Activated naive CD8-positive, alpha-beta T cell treated with anti-CD3 and anti-CD28 coated beads, Interleukin-2, amount 50 U/mL, for 24 hours (primary cell): ENCODE measurements around the gene SORCS2.

Source experiments
- ATAC-seq: fragments of 150-1000 bp; cut with Tn5 transposase; one replicate; pipeline ENCODE4 v1.10.0; 2021
- DNase-seq: peaks from one replicate; pipeline ENCODE4 v3.0.0; 2021
- H3K27ac Mint-ChIP-seq: one replicate; pipeline ENCODE4 v1.8.0; 2021; ENCODE audit warnings: mild to moderate bottlenecking, mixed read lengths
- H3K27me3 Mint-ChIP-seq: one replicate; pipeline ENCODE4 v1.8.0; 2021; ENCODE audit warnings: mixed read lengths
- H3K36me3 Mint-ChIP-seq: one replicate; pipeline ENCODE4 v1.8.0; 2021; ENCODE audit warnings: low read depth, mixed read lengths
- H3K4me1 Mint-ChIP-seq: one replicate; pipeline ENCODE4 v1.8.0; 2021; ENCODE audit warnings: mixed read lengths
- H3K4me3 Mint-ChIP-seq: one replicate; pipeline ENCODE4 v1.8.0; 2021; ENCODE audit warnings: mild to moderate bottlenecking, moderate library complexity, mixed read lengths
- H3K9me3 Mint-ChIP-seq: one replicate; pipeline ENCODE4 v1.8.0; 2021; ENCODE audit warnings: mixed read lengths

SORCS2 gene

GRCh38 chr4:7486101-7486500, 293.8 kb downstream of the SORCS2 start:
- Mint-ChIP-seq H3K4me1 (no peaks in the 10 kb centered on the region), H3K27me3 (peaks cover 2% of the 10 kb centered on the region), H3K4me3 (no peak overlapping the region), H3K27ac (no peak overlapping the region), H3K9me3 (no peaks in the 10 kb centered on the region), H3K36me3 (no peaks in the 10 kb centered on the region)
- no peak for DNase-seq
- no peak for ATAC-seq

GRCh38 chr4:7487502-7487901, 295.2 kb downstream of the SORCS2 start:
- H3K4me3 Mint-ChIP-seq, result no peak overlapping the region
- H3K4me1 Mint-ChIP-seq, result no peaks in the 10 kb centered on the region
- no peaks in the 10 kb centered on the region for H3K9me3 Mint-ChIP-seq
- no peaks in the 10 kb centered on the region for H3K36me3 Mint-ChIP-seq
- H3K27ac Mint-ChIP-seq, result no peak overlapping the region
- DNase-seq (no peak), ATAC-seq (no peak)
- peaks cover 2% of the 10 kb centered on the region for H3K27me3 Mint-ChIP-seq

GRCh38 chr4:7487998-7488671, 295.8 kb downstream of the SORCS2 start:
- Mint-ChIP-seq H3K4me3 (no peak overlapping the region), H3K36me3 (no peaks in the 10 kb centered on the region), H3K4me1 (no peaks in the 10 kb centered on the region), H3K9me3 (no peaks in the 10 kb centered on the region), H3K27me3 (peaks cover 2% of the 10 kb centered on the region), H3K27ac (no peak overlapping the region)
- ATAC-seq (no peak), DNase-seq (no peak)

GRCh38 chr4:7491915-7492314, 299.6 kb downstream of the SORCS2 start:
- Mint-ChIP-seq H3K9me3 (no peaks in the 10 kb centered on the region), H3K4me3 (no peak overlapping the region), H3K4me1 (no peaks in the 10 kb centered on the region), H3K27ac (no peak overlapping the region), H3K36me3 (no peaks in the 10 kb centered on the region), H3K27me3 (peaks cover 2% of the 10 kb centered on the region)
- DNase-seq, result no peak
- ATAC-seq, result no peak

DNA sequence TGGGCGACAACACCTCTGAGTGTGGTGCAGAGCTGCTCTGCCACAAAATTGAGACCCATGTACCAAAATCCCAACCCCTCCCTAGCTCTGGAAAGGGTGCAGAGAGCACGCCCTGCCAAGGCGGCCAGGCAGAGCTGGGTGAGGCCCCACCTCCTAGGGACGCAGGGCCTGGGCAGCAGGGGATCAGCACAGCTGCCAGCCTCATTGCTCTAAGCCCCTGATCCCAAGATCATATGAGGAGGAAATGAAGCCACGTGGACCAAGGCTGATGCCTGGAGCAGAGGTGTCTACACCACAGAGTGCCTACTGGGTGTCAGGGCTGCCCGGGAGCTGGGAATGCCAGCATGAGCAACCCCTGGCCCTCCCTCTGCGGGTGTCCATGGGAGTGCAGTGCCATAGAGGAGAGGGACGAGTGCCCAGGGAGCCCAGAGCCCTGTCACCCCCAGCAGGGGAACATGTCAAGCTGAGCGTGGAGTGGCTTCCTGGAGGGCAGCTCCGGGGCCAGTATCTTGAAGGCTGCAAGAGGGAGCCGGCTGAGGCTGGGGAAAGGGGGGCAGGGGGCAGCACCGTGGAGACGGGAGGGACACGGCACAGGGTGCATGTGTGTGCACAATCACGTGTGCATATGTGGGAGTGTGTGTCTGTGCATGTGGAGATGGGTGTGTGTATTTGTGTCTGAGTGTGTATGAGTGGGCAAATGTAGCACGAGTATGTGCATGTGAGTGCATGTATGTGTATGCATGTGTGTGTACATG, 306.3 kb downstream of the SORCS2 start:
- no peak for ATAC-seq
- Mint-ChIP-seq H3K27ac (no peak overlapping the region), H3K4me1 (no peaks in the 10 kb centered on the region), H3K9me3 (no peaks in the 10 kb centered on the region), H3K36me3 (no peaks in the 10 kb centered on the region), H3K4me3 (no peak overlapping the region), H3K27me3 (peaks cover 4% of the 10 kb centered on the region)
- no peak for DNase-seq

DNA sequence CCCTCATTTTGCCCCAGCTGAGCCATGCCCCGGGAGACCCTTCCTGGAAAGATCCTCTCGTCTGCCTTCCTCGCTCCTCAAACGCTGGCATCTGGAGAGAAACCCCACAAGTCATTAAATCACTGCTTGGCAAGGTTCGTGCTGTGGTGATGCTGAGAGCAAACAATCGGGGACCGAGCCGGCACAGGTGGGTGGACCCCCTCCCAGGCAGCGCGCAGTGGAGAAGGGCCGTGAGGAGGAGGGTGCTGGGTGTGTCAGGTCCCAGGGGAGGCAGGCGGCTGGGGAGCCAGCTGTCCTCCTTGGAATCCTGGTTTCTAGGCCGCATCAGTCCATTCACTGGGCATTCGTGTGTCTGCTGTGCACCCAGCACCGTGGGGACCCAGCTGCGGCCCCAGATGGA, 307.3 kb downstream of the SORCS2 start:
- Mint-ChIP-seq H3K36me3 (no peaks in the 10 kb centered on the region), H3K4me3 (no peak overlapping the region), H3K27ac (no peak overlapping the region), H3K27me3 (peaks cover 4% of the 10 kb centered on the region), H3K4me1 (no peaks in the 10 kb centered on the region), H3K9me3 (no peaks in the 10 kb centered on the region)
- ATAC-seq, result no peak
- DNase-seq, result no peak

- ATAC-seq (no peak), DNase-seq (no peak)
- Mint-ChIP-seq H3K4me3 (no peak overlapping the region), H3K27ac (no peak overlapping the region), H3K27me3 (peaks cover 4% of the 10 kb centered on the region), H3K36me3 (no peaks in the 10 kb centered on the region), H3K4me1 (no peaks in the 10 kb centered on the region), H3K9me3 (no peaks in the 10 kb centered on the region)
These were observed 308.1 kb downstream of the SORCS2 start for GRCh38 chr4:7500404-7500803.

DNA sequence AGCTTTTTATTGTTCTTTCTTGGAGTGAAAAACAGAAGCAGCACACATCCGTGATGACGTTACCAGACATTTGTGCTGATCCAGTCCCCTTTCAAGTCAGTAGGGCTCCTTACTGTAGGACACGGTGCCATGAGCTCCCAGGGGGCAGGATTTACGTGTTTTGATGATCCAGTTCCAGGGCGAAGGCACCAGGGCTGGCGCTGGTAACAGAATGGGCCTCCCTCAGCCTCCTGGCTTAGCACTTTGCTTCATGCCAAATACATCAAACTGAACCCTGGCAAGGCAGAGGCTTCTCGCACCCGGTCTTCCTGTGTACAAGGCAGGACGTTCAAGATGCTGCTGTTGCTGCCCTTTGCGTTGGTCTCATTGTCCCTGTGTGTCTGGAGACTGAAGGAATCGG, 309.0 kb downstream of the SORCS2 start:
- Mint-ChIP-seq H3K9me3 (no peaks in the 10 kb centered on the region), H3K27ac (no peak overlapping the region), H3K36me3 (no peaks in the 10 kb centered on the region), H3K4me1 (no peaks in the 10 kb centered on the region), H3K4me3 (no peak overlapping the region), H3K27me3 (peaks cover 4% of the 10 kb centered on the region)
- ATAC-seq (no peak), DNase-seq (no peak)

GRCh38 chr4:7501873-7502272, 309.5 kb downstream of the SORCS2 start:
- Mint-ChIP-seq H3K36me3 (no peaks in the 10 kb centered on the region), H3K4me1 (no peaks in the 10 kb centered on the region), H3K27ac (no peak overlapping the region), H3K27me3 (peaks cover 6% of the 10 kb centered on the region), H3K9me3 (no peaks in the 10 kb centered on the region), H3K4me3 (no peak overlapping the region)
- ATAC-seq (no peak), DNase-seq (no peak)

DNA sequence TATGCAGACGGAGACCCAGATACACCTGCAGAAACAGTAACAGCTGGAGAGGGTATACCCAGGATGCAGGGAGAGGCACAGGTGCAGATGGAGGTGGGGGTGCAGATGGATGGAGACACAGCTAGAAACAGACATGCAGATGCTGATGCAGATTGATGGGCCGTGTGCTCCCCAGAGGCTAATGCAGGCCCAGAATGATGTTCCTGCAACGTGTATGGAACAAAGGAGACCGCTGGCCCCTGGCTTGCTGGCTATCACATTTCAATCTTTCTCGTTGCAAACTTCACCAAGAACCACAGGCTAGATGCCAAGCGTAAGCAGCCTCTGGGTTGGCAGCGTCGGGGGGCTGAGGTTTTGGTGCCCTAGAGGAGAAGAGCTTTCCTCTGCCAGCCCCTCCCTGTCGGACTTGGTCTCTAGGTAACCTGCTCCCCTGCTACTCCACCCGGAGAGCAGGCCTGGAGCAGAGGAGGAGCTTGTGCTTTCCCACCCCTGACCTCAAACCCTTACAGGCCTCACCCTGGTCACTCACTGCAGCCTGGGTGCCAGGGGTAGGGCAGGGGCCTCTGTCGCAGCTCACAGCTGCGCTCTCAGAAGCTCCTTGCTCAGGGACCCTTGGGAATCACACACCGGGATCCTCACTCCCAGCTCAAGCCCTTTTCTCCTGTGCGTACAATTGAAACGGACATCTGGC, 311.4 kb downstream of the SORCS2 start:
- Mint-ChIP-seq H3K9me3 (no peaks in the 10 kb centered on the region), H3K36me3 (no peaks in the 10 kb centered on the region), H3K4me3 (no peak overlapping the region), H3K27ac (no peak overlapping the region), H3K4me1 (no peaks in the 10 kb centered on the region), H3K27me3 (peaks cover 12% of the 10 kb centered on the region)
- ATAC-seq (no peak), DNase-seq (no peak)

DNA sequence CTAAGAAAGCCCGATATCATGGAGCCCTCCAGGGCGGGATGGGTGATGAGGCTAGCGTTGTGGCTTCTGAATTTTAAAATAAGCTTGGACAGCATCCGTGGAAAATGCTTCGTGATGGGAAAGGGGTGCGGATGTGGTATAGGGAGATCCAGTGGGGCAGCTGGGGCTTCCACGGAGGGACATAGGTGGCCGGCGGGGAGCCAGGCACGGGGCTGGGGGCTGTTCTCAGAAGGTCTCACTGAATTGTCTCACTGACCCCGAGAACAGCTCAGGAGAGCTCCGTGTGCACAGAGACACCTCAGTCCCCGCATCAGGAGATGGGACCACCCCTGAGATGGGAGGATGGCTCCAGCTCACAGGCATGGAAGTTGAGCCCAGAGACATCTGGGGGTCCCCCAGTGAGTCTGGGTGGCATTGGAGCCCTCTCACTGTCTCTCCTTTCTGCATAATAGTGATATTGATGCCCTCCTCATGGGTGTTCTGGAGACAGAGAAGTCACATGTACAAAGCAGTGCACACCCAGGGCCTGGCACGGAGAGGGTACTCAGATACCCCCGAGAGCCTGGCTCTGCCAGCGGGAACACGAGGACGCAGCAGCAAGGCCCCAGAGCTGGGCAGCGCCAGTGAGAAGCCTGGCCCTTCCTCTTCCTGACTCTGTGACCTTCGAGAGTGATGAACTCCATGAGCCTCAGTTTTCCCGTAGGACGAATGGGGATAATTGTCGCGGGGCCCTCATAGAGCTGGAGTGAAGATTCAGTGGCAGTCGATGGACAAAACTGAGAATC, 313.0 kb downstream of the SORCS2 start:
- DNase-seq (no peak), ATAC-seq (no peak)
- no peaks in the 10 kb centered on the region for H3K9me3 Mint-ChIP-seq
- H3K36me3 Mint-ChIP-seq, result no peaks in the 10 kb centered on the region
- H3K27me3 Mint-ChIP-seq, result peaks cover 14% of the 10 kb centered on the region
- no peak overlapping the region for H3K4me3 Mint-ChIP-seq
- no peak overlapping the region for H3K27ac Mint-ChIP-seq
- H3K4me1 Mint-ChIP-seq, result no peaks in the 10 kb centered on the region

- ATAC-seq (no peak), DNase-seq (no peak)
- Mint-ChIP-seq H3K4me1 (no peaks in the 10 kb centered on the region), H3K9me3 (no peaks in the 10 kb centered on the region), H3K27ac (no peak overlapping the region), H3K4me3 (no peak overlapping the region), H3K36me3 (no peaks in the 10 kb centered on the region), H3K27me3 (peaks cover 17% of the 10 kb centered on the region)
These were observed 313.8 kb downstream of the SORCS2 start for GRCh38 chr4:7506119-7506518.

DNA sequence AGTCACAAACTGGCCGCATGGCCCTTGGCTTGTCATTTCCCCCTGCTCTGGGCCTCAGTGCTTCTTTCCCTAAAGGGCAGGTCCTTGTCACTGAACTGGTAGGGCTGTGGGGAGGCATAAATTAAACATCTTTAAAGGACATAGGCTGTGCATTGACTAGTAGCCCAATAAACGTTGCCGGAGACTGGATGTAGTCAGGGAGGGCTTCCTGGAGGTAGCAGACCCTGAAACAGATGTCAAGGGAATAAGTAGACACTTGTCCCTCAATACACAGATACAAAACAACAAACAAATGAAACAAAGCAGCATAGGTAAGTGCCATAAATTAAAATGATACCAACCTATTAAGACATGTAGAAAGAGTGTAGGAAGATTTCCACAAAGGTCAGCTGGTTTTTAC, 314.2 kb downstream of the SORCS2 start:
- peaks cover 17% of the 10 kb centered on the region for H3K27me3 Mint-ChIP-seq
- H3K27ac Mint-ChIP-seq, result no peak overlapping the region
- H3K4me1 Mint-ChIP-seq, result no peaks in the 10 kb centered on the region
- DNase-seq (no peak), ATAC-seq (no peak)
- H3K36me3 Mint-ChIP-seq, result no peaks in the 10 kb centered on the region
- H3K9me3 Mint-ChIP-seq, result no peaks in the 10 kb centered on the region
- H3K4me3 Mint-ChIP-seq, result no peak overlapping the region

GRCh38 chr4:7507381-7507780, 315.0 kb downstream of the SORCS2 start:
- Mint-ChIP-seq H3K27ac (no peak overlapping the region), H3K27me3 (peaks cover 17% of the 10 kb centered on the region), H3K4me3 (no peak overlapping the region), H3K9me3 (no peaks in the 10 kb centered on the region), H3K36me3 (no peaks in the 10 kb centered on the region), H3K4me1 (no peaks in the 10 kb centered on the region)
- DNase-seq (no peak), ATAC-seq (no peak)
